Body of pancreas (tissue), 4 donors: ENCODE data around the gene GALNT9.
"Not testable (repeated sequence)": the region's sequence is repeated elsewhere in the genome, so short reads cannot be mapped to it uniquely, and the experiment has no call there.

Source experiments
- POLR2A ChIP-seq, 3 donors: fragments of 450-650 bp; IDR thresholded peaks; one replicate each; pipeline ENCODE4 v1.6.1; 2016; ENCODE audit warnings: antibody characterized with exemption in 3 of 3, mild to moderate bottlenecking in 2 of 3
- TF ChIP-seq, protein P1 (sequence below), 7 experiments: fragments of 450-650 bp in 4 of 7; fragments of 200-600 bp in 3 of 7; sonication (generic) in 3 of 7; IDR thresholded peaks; one replicate each; pipeline ENCODE4 v1.5.1; 2016 to 2019; ENCODE audit warnings: antibody characterized with exemption in 7 of 7

DNA sequence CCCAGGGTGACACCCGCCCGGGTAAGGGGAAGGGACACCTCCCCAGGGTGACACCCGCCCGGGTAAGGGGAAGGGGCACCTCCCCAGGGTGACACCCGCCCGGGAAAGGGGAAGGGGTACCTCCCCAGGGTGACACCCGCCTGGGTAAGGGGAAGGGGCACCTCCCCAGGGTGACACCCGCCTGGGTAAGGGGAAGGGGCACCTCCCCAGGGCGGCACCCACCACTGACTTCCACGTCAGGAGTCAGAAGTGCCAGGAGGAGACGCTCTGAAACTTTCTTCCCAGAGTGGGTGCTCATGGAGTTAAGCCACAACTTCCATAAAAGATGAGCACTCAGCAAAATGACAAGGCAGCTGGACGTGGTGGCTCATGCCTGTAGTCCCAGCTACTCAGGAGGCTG lies 109.6 kb downstream of the GALNT9 start:
- not testable (repeated sequence) for TF ChIP-seq POLR2A (IDR thresholded peaks at IDR 0.05)
- TF ChIP-seq, protein P1, sequence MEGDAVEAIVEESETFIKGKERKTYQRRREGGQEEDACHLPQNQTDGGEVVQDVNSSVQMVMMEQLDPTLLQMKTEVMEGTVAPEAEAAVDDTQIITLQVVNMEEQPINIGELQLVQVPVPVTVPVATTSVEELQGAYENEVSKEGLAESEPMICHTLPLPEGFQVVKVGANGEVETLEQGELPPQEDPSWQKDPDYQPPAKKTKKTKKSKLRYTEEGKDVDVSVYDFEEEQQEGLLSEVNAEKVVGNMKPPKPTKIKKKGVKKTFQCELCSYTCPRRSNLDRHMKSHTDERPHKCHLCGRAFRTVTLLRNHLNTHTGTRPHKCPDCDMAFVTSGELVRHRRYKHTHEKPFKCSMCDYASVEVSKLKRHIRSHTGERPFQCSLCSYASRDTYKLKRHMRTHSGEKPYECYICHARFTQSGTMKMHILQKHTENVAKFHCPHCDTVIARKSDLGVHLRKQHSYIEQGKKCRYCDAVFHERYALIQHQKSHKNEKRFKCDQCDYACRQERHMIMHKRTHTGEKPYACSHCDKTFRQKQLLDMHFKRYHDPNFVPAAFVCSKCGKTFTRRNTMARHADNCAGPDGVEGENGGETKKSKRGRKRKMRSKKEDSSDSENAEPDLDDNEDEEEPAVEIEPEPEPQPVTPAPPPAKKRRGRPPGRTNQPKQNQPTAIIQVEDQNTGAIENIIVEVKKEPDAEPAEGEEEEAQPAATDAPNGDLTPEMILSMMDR (IDR thresholded peaks at IDR 0.05): not testable (repeated sequence)
